GM19397 (cell line): ENCODE measurements around the gene ADM.

Source experiments
- ATAC-seq: cut with Tn5 transposase; IDR thresholded peaks from one replicate; pipeline ENCODE4 v1.9.1; 2021; ENCODE audit warnings: mild to moderate bottlenecking, moderate library complexity; ENCODE audit not compliant: unreplicated experiment

Gene ADM

DNA sequence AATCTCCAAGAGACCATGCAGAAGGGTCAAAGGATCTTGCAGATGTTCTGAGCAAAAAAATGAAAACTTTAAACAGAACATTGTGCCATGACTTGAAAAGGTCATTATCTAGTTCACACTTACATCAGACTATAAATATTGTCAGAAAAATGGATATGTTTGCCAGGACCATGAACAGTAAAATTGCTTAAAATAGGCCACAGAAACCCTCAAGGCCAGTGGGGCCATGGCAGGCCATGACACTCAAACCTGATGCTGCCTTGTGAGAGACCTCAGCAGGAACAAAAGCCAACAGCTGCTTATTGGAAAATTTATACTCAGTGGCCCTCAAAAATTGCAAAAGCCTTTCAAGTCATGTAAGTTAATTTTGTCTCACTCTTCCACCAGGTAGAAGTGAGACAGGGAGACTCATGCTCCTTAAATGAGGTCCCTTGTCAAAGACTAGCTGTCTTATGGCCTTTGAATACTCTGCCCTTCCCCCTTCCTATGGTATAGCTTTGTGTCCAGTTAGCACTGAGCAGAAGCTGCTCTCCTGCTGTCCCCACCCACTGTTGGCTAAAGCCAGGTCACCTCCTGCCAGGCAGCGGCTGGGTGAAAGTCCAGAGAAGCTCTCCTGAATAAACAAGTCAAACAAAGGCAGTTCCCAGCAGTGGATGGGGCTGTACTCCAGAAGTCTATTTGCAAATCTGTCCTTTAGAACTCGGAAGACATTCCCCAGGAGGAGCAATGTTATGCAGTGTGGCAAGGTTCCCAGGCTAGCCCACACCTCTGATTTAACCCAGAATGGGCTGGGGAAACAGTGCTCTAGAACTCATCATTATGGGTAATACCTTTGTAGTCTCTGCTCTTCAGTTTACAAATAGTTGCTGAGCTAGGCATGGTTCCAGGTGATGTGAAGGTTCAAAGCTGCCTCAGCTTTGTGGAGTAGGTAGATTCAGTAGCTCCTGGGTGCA is 21.4 kb downstream of the ADM start:
- ATAC-seq = no peak

DNA sequence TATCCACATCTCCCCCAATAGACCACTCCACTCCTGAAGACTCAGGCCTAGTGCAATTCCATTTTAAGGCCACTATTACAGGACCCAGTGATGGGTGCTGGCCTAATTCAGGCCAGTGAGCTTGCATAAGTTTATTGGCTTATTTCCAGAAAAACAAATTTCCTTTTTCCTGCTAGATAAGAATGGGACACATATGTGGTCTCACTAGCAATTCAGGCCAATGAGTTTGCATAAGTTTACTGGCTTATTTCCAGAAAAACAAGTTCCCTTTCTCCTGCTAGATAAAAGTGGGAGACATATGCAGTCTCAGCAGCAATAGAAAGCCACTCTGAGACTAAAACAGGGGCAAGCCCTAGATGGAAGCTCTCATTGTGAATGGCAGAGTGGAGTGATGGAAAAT is 22.4 kb downstream of the ADM start:
- no peak for ATAC-seq

DNA sequence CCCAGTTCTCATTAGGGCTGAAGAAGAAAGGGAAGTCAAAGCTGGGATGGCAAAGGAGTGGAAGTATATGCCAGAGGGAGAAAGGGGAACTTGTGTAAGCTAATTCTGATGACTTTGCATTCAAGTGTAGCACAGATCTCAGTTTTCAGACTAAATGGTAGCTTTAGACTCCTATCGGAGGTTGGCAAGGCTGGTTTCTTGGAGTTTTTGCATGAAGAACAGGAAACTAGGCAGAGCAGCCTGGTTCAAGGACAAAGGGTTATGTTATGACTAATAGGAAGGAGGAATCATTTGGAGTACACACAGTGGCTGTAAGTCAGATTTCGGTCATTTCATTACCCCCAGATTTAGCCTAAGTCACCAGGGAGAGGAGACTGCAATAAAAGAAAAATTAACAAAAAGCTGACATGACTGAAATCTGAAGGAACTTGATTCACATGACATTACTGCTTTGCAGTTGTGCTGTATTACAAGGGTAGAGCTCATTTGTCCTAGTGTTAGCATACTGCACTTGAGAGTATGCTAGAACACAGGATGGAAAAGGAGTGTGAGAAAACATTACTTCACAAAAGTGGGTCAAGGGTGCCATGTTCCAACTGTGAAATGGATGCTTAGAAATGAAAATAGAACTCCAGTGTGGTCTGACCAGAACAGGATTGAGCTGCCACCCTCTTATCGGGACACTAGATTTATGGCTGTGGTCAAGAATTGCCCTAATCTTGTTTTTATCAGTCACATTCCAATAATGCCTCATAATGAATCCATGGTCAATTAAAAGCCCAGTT is 23.6 kb downstream of the ADM start:
- ATAC-seq = no peak

DNA sequence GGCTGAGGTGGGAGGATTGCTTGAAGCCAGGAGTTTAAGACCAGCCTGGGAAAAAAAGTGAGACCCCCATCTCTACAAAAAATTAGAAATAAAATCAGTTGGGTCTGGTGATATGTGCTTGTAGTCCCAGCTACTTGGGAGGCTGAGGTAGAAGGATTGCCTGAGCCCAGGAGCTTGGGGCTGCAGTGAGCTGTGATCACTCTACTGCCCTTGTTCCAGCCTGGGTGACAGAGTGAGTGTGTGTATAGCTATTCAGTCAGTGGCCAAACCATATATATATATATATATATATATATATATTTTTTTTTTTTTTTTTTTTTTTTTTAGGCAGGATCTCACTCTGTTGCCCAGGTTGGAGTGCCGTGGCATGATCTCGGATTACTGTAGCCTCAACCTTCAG is 24.5 kb downstream of the ADM start:
- no peak for ATAC-seq

DNA sequence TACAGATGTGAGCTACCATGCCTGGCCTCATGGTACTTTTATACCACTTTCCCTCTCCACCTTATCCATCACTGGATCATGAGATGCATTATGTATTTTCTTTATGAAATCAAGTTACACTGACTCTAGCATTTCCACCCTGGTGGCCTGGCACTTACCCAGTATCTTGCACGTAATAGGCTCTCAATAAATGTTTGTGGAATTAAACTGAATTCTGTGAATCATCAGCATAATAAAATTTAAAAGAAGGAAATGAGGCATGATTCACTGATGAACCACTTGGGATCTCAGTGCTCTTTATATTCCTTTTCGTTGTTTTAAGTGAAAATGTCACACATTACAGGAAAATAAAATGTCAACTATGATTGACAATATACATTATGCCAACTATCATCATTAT is 25.1 kb downstream of the ADM start:
- ATAC-seq = no peak

DNA sequence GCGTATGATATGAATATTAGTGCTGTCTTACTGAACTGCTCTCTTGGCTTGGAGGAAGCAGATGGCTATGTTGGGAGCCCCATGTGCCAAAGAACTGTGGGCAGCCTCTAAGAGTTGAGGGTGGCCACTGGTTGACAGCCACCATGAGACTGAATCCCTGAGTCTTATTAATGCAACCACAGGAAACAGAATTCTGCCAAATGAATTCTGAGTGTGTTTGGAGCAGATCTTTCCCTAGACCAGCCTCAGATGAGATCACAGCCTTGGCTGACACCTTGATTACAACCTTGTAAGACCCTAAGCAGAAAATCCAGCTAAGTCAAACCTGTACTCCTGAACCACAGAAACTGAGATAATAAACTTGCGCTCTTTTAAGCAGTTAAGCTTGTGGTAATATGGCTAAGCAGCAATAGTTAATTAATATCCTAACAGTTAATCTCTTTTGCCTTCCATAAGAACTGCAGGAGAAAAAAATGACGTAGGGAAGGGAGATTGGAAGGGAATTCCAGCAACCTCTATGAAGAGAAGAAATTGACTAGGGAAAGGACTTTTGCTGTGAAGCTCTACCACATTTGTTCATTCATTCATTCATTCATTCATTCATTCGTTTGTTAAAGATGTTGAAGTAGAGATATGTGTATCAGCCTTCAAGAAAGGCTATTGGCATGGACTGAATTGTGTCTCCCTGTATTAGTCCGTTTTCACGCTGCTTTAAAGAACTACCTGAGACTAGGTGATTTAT is 26.8 kb downstream of the ADM start:
- no peak for ATAC-seq

DNA sequence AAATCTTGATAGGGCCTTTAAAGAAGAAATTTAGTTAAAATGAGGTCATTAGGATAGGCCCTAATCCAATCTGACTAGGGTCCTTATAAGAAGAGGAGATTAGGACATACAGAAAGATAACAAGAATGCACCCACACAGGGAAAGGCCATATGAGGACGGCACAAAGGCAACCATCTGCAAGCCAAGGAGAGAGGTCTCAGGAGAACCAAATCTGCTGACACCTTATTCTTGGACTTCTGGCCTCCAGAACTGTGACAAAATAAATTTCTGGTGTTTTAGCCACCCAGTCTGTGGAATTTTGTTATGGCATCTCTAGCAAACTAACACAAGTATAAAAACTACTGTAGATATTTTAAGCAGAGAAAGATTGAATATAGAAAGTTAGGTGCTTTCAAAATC is 28.6 kb downstream of the ADM start:
- ATAC-seq = no peak

DNA sequence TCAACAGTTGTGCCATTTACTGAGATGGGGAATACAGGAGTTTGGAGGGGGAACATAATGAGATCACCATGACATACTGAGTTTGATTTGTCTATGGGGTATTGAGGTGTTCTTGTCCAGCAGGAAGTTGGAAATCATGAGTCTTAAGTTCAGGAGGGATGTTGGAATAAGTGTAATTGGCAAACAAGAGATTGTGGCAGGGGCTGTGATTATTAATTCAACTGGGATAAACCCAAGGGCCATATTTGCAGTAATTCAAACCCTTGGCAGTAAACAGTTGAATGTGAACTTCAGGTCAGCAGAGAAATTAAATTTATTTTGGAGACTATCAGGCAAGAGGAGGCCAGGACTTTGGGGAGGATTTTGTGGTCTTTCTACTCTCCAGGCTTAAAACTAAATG is 33.4 kb downstream of the ADM start:
- no peak for ATAC-seq

DNA sequence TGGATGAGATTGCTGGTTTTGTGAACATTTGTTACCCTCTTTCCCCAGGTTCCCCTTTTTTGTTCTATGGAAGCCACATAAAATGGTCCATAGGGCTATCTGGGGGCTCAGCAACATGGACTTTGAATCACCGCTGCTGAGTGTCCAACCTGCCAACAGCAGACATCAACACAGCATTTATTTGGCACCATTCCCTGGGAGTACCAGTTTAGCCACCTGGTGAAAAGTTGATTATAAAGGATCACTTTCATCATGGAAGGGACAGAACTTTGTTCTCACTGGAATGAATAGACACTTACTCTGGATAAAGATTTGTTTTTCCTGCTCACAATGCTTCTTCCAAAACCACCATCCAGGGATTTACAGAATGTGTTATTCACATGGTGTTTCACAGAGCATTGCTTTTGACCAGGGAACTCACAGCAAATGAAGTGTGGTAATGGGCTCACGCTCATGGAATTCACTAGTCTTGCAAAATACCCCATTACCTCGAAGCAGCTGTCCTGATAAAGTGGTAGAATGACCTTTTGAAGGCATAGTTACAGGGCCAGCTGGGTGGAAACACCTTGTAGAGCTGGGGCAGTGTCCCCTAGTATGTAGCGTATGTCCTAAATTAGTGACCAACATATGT is 43.9 kb downstream of the ADM start:
- ATAC-seq = no peak

DNA sequence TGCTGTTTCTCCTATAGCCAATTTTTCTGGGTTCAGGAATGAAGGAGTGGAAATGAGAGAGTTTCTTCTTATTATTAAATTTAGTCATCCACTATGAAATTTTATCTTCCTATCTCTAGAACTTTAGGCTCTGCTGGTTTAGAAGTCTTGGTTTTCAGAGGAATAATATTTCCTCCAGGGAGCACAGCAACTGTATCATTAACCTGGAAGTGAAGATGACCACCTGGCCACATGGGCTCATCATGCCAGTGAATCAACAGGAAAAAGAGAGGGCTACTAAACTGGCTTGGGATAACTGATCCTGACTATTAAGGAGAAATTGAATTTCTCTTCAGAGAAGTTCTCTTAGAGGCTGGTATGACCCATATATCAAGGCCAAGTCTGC is 44.4 kb downstream of the ADM start:
- ATAC-seq = no peak

DNA sequence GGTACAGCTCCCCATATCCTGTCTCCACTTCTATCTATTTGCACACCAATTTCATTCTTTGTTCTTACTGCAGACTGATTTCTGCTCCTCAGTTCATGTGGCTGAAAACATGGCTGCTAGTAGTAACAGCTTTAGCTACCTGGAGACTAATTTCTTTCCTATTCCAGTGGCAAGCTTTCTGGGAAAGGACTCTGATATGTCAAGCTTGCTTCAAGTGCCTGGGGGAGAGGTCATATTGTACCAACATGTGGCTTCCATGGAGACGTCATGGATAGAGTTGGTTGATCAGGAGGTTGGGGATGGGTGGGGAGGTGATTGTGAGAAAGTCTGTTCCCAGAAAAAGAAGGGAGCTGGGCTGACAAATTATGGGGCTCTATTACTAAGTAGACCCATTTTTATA is 44.9 kb downstream of the ADM start:
- no peak for ATAC-seq

DNA sequence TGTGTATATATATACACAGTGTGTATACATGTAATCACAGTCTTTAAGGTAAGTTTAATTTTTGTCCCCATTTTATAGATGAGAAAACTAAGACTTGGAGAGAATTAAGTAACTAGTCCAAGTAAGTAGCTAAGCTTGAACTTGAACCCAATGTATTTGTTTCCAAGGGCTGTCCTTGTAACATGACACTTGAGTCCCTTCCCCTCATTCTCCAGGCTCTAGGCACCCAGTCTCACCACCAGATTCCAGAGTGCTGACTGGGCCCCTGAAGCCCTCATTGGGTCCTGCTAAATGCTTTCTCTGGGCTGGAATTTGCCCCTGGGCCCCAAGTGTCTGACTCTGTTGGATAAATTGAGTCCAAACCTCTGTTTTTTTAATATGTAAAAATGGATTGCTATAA is 45.5 kb downstream of the ADM start:
- no peak for ATAC-seq

DNA sequence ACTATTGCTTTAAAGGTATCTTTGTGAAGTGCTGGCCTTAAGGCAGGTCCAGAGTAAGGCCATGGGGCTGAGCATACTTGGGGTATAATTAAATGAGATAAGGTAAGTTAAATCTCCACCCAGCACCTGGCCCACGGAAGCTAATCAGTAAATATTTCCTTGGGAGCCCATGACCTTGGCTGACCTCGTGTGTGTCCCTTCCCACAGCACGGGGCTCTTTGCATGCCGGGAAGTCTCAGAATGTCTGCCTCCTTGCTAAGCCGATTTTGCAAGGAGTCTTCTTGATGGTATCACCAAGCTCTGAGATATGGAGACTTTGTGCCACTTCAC is 46.5 kb downstream of the ADM start:
- ATAC-seq = no peak

DNA sequence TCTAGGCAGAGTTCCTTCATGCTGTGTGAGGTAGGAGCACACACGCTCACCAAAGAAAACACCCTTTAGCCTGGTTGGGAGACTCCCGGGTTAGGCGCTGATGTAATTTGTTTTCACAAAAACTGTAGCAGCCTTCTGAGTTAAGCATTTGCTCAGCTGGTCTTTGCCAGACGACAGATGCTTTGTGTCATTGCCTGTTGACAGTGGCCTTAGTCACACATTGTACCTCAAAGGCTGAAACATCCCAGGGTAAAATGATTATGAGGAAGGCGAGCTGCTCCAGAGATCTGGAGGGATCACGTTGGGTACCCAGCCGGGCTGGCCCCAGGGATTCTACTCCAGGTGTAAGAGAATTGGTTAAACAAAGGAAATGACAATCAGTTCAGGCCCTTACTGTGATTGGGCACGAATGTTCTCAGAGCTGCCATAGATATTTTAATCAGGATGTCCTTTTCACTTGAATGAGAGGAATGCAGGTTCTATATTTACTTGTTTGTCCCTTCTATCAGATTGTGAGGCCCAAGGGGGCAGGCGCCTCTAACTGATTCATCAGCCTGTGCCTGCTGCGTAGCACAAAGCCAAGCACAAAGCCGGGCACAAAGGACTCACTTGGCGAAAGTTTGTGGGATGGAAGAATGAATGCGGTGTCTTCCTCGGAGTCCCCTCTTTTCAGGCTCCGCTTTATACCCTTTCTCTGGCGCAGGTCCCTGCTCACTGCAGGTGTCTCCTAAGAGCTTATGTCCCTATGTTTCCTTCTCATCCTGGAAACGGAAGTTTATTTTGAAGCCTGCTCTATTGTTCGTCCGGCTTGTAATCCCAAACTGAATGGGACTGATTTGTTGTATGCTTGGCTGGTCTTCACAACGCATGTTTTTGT is 47.1 kb downstream of the ADM start:
- no peak for ATAC-seq

DNA sequence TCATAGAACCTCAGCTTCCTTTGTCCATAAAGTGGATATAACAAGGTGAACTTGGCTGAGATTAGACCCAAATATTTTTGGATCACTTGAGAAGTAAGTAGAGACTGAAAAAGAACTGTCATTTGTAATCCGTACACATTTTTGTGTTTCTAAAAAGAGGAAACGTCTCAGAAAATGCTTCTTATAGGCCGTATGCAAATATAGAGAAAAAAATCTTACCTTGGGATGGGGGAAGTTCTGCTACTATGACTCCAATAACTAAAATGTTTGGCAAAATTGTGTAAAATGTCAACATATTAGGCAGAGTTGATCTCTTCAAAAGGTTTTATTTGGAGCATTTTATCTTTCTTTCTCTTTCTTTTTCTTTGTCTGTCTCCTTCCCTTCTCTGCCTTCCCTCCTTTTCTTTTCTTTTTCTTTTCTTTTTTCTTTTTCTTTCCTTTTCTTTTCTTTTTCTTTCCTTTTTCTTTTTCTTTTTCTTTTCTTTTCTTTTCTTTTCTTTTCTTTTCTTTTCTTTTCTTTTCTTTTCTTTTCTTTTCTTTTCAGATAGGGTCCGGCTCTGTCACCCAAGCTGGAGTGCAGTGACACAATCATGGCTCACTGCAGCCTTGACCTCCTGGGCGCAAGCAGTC is 48.2 kb downstream of the ADM start:
- no peak for ATAC-seq

DNA sequence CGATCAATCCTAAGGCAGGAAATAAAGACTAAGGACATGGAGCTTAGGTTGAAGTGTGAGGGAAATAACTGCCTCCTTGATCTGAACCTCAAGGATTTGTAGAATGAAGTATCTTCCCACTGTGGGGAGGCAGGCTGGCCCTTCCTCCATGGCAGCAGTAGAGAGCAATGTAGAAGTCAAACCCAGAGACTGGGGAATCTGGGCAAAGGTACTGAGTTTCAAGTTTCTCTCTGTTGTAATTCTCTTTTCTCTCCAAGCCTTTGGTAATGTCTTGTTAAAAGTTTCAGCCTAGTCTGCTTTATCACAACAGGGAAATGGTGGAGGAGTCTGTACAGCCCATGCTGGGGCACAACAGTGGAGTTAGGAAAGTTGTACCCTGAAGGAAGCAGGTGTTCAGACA is 49.5 kb downstream of the ADM start:
- no peak for ATAC-seq

DNA sequence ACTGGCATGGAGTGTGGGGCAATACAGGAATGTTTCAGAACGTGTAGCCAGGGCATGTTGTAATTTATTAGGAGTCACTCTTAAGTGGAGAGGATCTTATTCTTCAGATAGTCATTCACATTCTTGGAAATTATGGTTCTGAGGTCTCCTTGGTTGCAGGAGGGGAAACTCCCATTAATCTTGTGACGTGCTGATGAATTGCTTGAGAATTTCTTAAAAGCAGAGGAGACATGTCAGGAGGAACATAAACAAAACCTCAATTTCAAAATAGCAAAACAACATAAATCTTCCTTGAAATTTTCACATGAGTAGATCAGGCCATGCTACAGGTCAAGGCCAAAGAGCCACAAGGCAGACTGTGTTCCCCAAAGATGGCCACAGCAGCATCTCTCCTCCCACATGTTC is 50.4 kb downstream of the ADM start:
- ATAC-seq = no peak

DNA sequence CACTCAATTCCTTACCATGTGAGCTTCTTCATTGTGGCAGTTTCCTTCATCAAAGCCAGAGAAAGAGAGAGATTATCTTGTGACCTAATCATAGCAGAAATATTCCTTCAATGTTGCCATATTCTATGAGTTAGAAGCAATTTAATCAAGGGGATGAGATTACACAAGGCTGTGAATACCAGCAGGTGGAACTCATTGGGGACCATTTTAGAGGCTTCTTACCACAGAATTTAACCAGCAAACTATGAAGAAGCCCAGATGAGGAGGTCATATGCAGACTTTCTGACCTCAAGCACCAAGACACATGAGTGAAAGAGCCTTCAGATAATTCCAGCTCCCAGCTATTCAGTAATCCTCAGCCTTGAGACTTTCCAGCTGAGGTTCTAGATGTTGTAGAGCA is 51.3 kb downstream of the ADM start:
- no peak for ATAC-seq
